Hepatocyte (in vitro differentiated cells): Measurements from ENCODE around the gene RHOT1.

ENCODE experiments used
- EZH2 ChIP-seq: fragments of 200-600 bp; sonication (generic); IDR thresholded peaks from 2 replicates; pipeline ENCODE4 v1.6.1; 2016; ENCODE audit warnings: antibody characterized with exemption, mild to moderate bottlenecking, borderline replicate concordance
- EZH2phosphoT487 ChIP-seq: fragments of 200-600 bp; sonication (generic); IDR thresholded peaks from one replicate; pipeline ENCODE4 v1.6.1; 2018; ENCODE audit warnings: antibody characterized with exemption, mild to moderate bottlenecking, low read depth, moderate library complexity; ENCODE audit not compliant: unreplicated experiment, severe bottlenecking
- TF ChIP-seq, protein P1 (sequence below): fragments of 200-600 bp; sonication (generic); IDR thresholded peaks from 2 replicates; pipeline ENCODE4 v1.5.1; 2016; ENCODE audit warnings: antibody characterized with exemption, mild to moderate bottlenecking; ENCODE audit not compliant: poor library complexity

DNA sequence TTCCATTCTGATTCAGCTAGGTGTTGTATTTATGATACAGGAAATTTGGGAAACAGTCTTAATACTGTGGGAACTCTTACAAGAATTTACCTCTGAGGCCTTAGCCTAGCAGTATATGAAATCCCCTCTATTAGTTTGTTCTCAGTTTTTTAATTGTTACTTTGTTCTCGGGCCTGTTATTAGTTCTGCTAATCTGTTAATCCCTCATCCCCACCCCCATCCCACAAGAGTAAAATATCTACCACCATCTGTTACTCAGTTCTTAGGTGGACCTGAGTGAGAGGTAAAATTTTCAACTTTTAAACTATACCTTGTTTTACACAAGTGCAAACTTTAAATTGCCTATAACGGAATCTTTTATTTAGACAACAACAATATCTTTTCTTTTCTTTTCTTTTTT is 47.0 kb downstream of the RHOT1 start:
- TF ChIP-seq, protein P1, sequence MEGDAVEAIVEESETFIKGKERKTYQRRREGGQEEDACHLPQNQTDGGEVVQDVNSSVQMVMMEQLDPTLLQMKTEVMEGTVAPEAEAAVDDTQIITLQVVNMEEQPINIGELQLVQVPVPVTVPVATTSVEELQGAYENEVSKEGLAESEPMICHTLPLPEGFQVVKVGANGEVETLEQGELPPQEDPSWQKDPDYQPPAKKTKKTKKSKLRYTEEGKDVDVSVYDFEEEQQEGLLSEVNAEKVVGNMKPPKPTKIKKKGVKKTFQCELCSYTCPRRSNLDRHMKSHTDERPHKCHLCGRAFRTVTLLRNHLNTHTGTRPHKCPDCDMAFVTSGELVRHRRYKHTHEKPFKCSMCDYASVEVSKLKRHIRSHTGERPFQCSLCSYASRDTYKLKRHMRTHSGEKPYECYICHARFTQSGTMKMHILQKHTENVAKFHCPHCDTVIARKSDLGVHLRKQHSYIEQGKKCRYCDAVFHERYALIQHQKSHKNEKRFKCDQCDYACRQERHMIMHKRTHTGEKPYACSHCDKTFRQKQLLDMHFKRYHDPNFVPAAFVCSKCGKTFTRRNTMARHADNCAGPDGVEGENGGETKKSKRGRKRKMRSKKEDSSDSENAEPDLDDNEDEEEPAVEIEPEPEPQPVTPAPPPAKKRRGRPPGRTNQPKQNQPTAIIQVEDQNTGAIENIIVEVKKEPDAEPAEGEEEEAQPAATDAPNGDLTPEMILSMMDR = no peak
- no peak for TF ChIP-seq EZH2phosphoT487
- TF ChIP-seq EZH2 = no peak
